HG02870 (cell line): ENCODE data around the gene TGM6.
"Not testable (repeated sequence)": the region's sequence is repeated elsewhere in the genome, so short reads cannot be mapped to it uniquely, and the experiment has no call there.

Experiments
- ATAC-seq: cut with Tn5 transposase; IDR thresholded peaks from one replicate; pipeline ENCODE4 v1.9.1; 2021; ENCODE audit warnings: mild to moderate bottlenecking, moderate library complexity; ENCODE audit not compliant: unreplicated experiment

TGM6 gene

DNA sequence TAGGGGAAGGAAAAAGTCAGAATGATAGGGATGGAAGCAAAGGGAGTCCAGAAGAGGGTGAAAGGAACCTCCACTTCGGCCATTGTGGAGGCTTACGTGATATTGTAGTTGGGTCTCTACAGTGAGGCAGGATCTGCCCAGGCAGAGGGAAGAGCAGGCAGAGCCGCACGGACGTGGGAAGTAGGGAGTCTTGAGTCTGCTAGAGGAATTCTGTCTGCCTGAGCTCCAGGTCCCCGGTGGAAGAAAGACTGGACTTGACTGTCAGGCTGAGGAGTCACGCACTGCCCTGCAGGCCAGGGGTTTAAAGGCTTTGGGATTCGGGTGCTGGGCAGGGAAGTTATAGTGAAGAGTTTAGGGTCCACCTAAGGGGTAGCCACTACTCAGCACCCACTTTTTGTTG, 16.4 kb downstream of the TGM6 start:
- no peak for ATAC-seq

- no peak for ATAC-seq
Measured at GRCh38 chr20:2397595-2398145, 17.0 kb downstream of the TGM6 start.

DNA sequence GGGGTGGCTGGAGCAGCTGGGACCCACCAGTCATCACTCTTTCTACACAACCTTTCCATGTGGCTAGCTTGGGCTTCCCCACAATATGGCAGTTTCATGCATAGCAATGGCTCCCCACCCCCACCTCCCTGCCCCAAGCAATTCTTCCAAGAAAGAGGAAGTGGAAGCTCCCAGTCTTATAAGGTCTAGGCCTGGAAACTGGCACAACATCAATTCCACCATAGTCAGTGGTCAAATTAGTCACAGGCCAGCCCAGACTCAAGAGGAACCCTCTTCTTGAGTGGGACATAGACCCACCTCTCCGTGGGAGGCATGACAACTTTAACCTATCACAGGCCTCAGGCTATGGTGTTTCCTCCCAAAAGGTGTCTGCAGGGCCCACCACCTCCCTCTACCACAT, 17.7 kb downstream of the TGM6 start:
- no peak for ATAC-seq

GRCh38 chr20:2399390-2399789, 18.7 kb downstream of the TGM6 start:
- ATAC-seq, result no peak

GRCh38 chr20:2400290-2400689, 19.6 kb downstream of the TGM6 start:
- ATAC-seq, result no peak

DNA sequence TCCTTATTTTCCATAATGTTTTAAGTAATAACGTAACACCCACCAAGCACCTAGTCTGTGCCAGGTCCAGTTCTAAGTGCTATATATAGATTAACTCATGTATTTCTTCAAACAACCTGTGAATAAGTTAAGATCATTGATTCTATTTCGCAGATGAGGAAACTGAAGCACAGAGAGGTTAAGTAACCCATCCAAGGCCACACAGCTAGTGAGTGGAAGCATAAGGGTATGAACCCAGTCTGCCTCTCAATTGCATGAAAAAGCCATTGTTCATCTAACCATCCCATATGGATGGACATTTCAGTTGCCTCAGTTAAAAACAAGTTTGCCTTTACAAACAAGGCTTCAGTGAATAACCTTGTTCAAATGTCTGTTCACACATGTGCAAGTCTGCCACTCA, 20.8 kb downstream of the TGM6 start:
- ATAC-seq, result no peak

DNA sequence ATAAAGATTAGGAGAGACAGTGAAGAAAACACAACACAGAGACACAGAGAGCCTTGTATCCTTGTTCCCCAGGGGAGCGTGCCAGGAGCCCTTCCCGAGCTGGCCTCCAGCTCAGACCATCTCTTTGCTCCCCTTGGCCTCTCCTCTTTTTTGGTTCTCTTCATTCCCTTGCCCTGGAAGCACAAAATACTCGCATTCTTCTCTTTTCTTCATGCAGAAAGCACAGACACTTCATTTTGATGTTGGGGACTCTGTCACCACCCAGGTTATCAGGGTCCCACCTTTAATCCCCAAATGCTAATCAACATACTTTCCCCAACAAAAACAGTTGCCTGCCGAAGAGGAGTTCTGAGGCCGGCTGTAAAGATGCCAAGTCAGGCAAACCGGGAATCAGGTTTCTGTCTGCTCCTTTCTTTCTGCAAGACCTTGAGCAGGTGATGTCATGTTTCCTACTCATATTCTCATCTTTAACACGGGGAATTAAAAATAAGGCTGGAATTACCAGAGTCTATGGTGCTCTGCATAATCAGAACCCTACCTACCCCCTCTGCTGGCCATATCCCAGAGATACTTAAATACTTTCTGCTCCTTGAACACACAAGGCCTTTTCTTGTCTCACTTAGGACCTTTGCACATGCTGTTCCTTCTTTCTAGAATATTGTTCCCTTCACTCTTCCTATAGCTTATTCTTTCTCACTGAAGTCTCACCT, 21.7 kb downstream of the TGM6 start:
- no peak for ATAC-seq

- ATAC-seq, result no peak
Measured at GRCh38 chr20:2403291-2404052, 22.8 kb downstream of the TGM6 start.

- ATAC-seq, result no peak
Measured at GRCh38 chr20:2405693-2406065, 25.0 kb downstream of the TGM6 start.

DNA sequence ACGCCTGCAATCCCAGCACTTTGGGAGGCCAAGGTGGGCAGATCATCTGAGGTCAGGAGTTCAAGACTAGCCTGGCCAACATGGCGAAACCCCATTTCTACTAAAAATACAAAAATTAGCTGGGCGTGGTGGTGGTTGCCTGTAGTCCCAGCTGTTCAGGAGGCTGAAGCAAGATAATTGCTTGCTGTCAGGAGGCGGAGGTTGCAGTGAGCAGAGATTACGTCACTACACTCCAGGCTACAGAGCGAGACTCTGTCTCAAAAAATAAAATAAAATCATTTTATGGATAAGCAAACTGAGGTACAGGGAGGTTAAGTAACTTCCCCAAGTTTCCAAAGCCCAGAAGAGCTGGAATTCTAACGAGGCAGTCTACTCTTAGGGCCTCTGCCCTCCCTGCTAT, 26.7 kb downstream of the TGM6 start:
- ATAC-seq, result not testable (repeated sequence)

DNA sequence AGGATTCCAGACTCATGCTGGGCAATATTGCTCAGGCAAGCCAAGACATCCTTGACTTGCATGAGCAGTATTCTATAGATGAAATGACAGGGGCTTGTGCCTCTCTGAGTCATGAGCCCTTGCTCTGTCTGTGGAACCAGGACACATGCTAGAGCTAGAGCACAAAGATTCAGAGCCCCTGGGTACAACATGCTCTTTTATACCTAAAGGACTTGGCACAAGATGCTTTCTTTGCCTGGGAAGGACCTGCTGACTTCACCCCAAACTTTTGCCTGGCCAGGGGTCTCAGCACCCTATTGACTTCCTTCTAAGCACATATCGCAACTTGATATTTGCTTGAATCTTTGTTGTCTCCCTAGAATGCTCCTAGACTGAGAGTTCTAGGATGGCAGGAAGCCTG, 27.4 kb downstream of the TGM6 start:
- ATAC-seq, result no peak

- no peak for ATAC-seq
Measured at GRCh38 chr20:2416541-2417212, 36.0 kb downstream of the TGM6 start.

DNA sequence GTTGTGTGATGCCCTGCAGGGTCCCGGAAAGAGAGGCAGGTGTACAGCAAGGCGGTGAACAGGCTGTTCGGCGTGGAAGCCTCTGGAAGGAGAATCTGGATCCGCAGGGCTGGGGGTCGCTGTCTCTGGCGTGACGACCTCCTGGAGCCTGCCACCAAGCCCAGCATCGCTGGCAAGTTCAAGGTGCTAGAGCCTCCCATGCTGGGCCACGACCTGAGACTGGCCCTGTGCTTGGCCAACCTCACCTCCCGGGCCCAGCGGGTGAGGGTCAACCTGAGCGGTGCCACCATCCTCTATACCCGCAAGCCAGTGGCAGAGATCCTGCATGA, 36.5 kb downstream of the TGM6 start:
- ATAC-seq, result no peak

DNA sequence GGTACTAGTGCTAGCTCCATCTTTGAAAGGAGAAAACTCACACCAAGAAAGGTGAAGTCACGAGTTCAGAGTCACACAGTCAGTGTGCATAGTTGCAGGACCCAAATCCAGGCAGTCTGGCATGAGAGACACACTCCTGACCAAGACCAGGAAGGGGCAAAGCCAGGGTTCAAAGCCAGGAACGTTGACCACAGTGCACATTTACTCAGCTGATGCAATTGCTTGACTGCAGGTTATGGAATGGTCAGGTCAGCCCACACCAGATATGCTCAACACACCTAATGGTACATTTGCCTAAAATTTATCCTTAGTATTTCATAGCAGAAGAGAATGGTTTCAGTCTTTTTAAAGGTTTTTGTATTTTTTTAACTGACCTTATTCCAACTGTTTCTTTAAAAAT, 37.7 kb downstream of the TGM6 start:
- no peak for ATAC-seq

GRCh38 chr20:2420510-2420909, 39.8 kb downstream of the TGM6 start:
- no peak for ATAC-seq

DNA sequence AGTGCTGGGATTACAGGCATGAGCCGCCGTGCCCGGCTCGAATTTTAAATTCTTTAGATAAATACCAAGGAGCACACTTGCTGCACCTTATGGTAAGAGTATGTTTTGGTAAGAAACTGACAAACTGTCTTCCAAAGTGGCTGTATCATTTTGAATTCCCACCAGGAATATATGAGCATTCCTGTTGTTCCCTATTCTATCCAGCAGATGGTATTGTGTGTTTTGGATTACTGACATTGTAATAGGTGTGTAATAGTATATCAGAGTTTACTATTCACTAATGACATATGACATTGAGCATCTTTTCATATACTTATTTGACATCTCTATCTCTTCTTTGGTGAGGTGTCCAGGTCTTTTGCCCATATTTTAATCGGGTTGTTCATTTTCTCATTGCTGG, 40.5 kb downstream of the TGM6 start:
- no peak for ATAC-seq

DNA sequence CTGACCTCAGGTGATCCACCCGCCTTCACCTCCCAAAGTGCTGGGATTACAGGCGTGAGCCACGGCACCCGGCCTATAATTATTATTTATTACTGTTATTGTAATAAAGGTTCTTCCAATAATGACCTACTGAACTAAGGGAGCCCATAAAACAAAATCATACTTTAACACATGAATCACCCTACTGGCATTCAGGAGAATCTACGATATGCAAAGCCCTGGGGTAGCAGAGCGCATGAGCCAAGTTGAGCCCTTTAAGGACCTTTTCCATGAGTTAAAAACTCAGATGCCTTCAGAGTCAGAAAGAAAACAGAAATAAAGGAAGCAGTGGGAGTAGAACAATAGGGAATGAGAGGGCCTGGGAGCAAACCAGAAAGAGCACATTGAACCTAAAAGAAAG, 48.4 kb downstream of the TGM6 start:
- no peak for ATAC-seq

DNA sequence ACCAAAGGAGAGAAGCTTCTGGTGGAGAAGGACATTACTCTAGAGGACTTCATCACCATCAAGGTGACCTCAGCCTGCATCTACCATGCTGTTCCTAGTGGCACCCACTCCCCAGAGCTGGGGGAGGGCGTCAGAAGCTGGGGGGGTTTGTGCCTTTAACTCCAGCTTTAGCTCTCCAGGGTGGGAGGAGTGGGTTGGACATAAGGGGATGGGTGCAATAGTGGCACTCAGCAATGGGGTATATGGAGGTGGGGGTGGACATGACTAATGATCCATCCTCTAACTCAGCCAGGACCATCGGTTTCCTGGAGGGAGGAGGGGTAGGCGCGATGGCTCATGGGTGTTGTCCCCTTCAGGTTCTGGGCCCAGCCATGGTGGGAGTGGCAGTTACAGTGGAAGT, 49.8 kb downstream of the TGM6 start:
- no peak for ATAC-seq

DNA sequence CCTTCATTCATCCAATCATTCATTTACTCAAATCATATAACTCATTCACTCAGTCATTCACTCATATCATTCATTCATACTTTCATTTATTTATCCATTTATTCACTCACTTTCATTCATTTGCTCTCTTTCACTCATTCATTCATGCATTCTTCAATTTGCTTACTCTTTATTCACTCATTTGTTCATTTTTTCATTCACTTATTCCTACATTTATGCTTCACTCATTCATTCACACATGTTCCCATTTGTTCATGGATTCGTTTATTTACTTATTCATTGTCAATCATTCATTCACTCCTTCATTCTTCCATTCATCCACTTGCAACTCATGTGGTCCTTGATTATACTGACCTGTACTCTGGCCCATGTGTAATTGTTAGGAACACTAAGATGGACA, 50.5 kb downstream of the TGM6 start:
- no peak for ATAC-seq

- no peak for ATAC-seq
Measured at GRCh38 chr20:2446845-2447244, 66.1 kb downstream of the TGM6 start.

DNA sequence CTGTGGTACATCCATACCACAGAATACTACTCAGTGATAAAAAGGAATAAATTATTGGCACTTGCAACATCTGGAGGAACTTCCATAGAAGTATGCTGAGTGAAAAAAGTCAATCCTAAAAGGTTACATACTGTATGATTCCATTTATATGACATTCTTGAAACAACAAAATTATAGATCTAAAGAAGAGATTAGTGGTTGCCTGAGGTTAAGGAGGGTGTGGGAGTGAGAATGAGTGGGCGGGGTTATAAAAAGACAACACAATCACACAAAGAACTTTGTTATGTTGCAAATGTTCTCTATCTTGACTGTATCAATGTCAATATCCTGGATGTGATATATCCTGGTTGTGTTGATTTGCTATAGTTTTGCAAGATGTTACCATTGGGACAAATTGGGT, 68.7 kb downstream of the TGM6 start:
- ATAC-seq, result no peak

DNA sequence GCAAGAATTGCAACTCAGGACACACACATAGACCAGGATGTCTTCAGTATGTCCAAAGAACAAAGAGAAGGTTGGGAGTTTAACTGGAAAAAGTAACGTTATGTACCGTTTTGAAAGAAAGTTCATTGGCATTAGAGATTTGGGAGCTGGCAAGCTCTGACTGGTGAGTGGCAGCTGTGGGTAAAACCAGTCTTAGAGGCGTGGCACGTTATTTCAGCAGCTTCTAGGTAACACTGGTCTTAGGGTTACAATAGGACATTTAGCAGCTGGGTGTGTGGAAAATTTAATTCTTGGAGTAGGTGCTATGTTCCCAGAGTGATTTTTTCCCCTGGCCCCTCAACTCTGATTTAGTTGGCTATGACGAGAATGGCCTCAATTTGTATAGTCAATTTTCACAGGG, 70.7 kb downstream of the TGM6 start:
- ATAC-seq, result no peak
